HepG2 (cell line): ENCODE data around the gene ZNF322. TPM values are rescaled to one million over a fixed set of nuclear protein-coding genes. Genes with fewer than 3 reads are reported as not detected.

ENCODE experiments used
- DNMT3B ChIP-seq: conservative IDR thresholded peaks from 2 replicates; pipeline ENCODE4 v1.6.1; 2016; ENCODE audit warnings: missing biosample characterization, control low read depth
- HIVEP1 ChIP-seq: sonication (generic); formaldehyde crosslinking; IDR thresholded peaks from 2 replicates; pipeline ENCODE4 v1.4.0; 2020; ENCODE audit warnings: mild to moderate bottlenecking, missing genetic modification reagents
- HMG20A ChIP-seq: IDR thresholded peaks from 2 replicates; pipeline ENCODE4 v1.6.1; 2016; ENCODE audit warnings: borderline replicate concordance
- KDM5A ChIP-seq: fragments of 200-600 bp; sonication (generic); IDR thresholded peaks from 2 replicates; pipeline ENCODE4 v1.7.0; 2018; ENCODE audit warnings: antibody characterized with exemption, mild to moderate bottlenecking, low read length, borderline replicate concordance
- RORA ChIP-seq: sonication (generic); formaldehyde crosslinking; IDR thresholded peaks from 2 replicates; pipeline ENCODE4 v1.5.0; 2020; ENCODE audit warnings: mild to moderate bottlenecking, missing genetic modification reagents, moderate library complexity
- ZNF530 ChIP-seq: sonication (generic); formaldehyde crosslinking; IDR thresholded peaks from 2 replicates; pipeline ENCODE4 v1.5.0; 2020; ENCODE audit warnings: low read depth, mild to moderate bottlenecking, missing genetic modification reagents
- ZNF543 ChIP-seq: sonication (generic); formaldehyde crosslinking; IDR thresholded peaks from 2 replicates; pipeline ENCODE4 v1.4.0; 2020; ENCODE audit warnings: mild to moderate bottlenecking, missing genetic modification reagents
- ZNF577 ChIP-seq: sonication (generic); formaldehyde crosslinking; IDR thresholded peaks from 2 replicates; pipeline ENCODE4 v1.4.0; 2020; ENCODE audit warnings: mild to moderate bottlenecking, low read depth, missing genetic modification reagents, borderline replicate concordance
- ZNF652 ChIP-seq: IDR thresholded peaks from 2 replicates; pipeline ENCODE4 v1.6.1; 2016; ENCODE audit warnings: low read depth, borderline replicate concordance
- ZNF782 ChIP-seq: sonication (generic); formaldehyde crosslinking; IDR thresholded peaks from 2 replicates; pipeline ENCODE4 v1.4.0; 2020; ENCODE audit warnings: missing genetic modification reagents, mild to moderate bottlenecking, borderline replicate concordance
- polyA plus RNA-seq, 8 experiments: library from polyadenylated mRNA; depleted of rRNA in 3 of 8; stranded (reverse) in 7 of 8; unstranded in 1 of 8; fragments of >200 nt; fragmentation: Illumina TruSeq in 4 of 8; extraction: Trizol in 4 of 8; gene quantifications; 2 replicates each; pipeline versions ENCODE4 v1.2.1 to v1.2.3, GENCODE V29; 2011 to 2016; ENCODE audit warnings: low read depth in 4 of 8, missing spikeins in 1 of 8, mixed read lengths in 1 of 8; ENCODE audit not compliant: insufficient read depth in 1 of 8
- total RNA-seq, 5 experiments: library from RNA; depleted of rRNA; stranded (reverse); fragments of >200 nt; fragmentation: Illumina TruSeq; extraction: Trizol; gene quantifications; 2 replicates each; pipeline ENCODE4 v1.2.3, GENCODE V29; 2016; ENCODE audit warnings: low read depth in 1 of 5
- TF ChIP-seq, protein P1 (sequence below): sonication (generic); formaldehyde crosslinking; IDR thresholded peaks from 2 replicates; pipeline ENCODE4 v1.4.0; 2020; ENCODE audit warnings: missing genetic modification reagents
- TF ChIP-seq, protein P2 (sequence below): sonication (generic); formaldehyde crosslinking; IDR thresholded peaks from one replicate; pipeline ENCODE4 v1.5.1; 2020; ENCODE audit warnings: mild to moderate bottlenecking, missing genetic modification reagents; ENCODE audit errors: not compliant biosample characterization
- TF ChIP-seq, protein P3 (sequence below), 2 experiments: sonication (generic) in 1 of 2; formaldehyde crosslinking in 1 of 2; IDR thresholded peaks; 2 replicates each; pipeline versions ENCODE4 v1.4.0 to v1.6.1; 2018 to 2020; ENCODE audit warnings: missing genetic modification reagents in 2 of 2, borderline replicate concordance in 1 of 2, low read depth in 1 of 2, mild to moderate bottlenecking in 1 of 2, missing biosample characterization in 1 of 2

ZNF322 gene
- total and polyA plus RNA-seq, 2 of the 13 experiments (the other 11 are each of a cell fraction or from before 2014, with no cell fraction given) = 8.3 to 22.8 TPM

DNA sequence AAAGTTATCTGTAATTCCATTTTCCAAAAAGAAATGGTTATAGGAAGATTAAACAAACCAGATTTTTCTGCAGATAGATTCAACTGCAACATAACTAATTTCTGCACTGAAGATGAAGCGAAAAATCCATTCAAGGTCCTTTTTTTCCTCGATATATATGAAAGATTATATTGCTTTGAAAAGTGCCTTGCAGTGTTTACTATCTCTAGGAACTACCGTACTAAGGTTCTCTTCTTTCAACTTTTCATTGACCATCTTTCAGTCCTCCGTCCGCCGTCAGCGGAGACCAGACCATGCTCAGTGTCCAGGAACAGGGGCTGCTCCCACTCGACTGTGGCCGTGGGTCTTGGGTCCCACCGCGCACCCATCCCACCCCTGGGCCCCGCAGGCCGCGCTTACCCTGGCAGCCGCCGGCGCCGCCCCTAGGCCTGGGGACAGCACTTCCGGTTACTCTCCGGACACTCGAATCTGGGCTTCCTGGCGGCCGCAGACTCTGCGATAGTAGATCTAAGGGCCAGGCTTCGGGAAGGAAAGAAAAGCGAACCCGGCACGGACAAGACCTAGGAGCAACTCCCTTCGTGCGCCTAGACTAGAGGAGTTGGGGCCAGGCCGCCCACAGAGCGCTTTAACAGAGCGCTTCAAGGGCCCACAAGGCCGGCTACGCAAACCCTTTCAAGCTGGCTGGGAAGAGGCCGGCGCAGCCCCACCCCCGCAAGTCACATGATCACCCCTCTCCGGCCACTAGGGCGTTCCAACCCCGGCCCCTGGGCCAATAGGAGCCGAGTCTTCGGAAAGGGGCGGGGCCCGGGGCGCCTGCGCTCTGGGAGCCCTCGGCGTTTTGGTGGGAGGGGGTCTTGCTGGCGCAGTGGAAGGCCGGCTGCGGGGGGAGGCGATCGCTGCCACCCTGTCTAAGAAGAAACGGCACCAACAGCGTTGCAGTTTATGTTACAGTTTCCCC is at the start of gene ZNF322 (continued):
- peak; percentile 89 for TF ChIP-seq KDM5A
- no peak for TF ChIP-seq ZNF577 (CRISPR knock-in tag)
- TF ChIP-seq RORA = no peak
- TF ChIP-seq, protein P1, sequence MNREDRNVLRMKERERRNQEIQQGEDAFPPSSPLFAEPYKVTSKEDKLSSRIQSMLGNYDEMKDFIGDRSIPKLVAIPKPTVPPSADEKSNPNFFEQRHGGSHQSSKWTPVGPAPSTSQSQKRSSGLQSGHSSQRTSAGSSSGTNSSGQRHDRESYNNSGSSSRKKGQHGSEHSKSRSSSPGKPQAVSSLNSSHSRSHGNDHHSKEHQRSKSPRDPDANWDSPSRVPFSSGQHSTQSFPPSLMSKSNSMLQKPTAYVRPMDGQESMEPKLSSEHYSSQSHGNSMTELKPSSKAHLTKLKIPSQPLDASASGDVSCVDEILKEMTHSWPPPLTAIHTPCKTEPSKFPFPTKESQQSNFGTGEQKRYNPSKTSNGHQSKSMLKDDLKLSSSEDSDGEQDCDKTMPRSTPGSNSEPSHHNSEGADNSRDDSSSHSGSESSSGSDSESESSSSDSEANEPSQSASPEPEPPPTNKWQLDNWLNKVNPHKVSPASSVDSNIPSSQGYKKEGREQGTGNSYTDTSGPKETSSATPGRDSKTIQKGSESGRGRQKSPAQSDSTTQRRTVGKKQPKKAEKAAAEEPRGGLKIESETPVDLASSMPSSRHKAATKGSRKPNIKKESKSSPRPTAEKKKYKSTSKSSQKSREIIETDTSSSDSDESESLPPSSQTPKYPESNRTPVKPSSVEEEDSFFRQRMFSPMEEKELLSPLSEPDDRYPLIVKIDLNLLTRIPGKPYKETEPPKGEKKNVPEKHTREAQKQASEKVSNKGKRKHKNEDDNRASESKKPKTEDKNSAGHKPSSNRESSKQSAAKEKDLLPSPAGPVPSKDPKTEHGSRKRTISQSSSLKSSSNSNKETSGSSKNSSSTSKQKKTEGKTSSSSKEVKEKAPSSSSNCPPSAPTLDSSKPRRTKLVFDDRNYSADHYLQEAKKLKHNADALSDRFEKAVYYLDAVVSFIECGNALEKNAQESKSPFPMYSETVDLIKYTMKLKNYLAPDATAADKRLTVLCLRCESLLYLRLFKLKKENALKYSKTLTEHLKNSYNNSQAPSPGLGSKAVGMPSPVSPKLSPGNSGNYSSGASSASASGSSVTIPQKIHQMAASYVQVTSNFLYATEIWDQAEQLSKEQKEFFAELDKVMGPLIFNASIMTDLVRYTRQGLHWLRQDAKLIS (CRISPR knock-in tag) = no peak
- TF ChIP-seq HMG20A (CRISPR knock-in tag) = no peak
- TF ChIP-seq, protein P2, sequence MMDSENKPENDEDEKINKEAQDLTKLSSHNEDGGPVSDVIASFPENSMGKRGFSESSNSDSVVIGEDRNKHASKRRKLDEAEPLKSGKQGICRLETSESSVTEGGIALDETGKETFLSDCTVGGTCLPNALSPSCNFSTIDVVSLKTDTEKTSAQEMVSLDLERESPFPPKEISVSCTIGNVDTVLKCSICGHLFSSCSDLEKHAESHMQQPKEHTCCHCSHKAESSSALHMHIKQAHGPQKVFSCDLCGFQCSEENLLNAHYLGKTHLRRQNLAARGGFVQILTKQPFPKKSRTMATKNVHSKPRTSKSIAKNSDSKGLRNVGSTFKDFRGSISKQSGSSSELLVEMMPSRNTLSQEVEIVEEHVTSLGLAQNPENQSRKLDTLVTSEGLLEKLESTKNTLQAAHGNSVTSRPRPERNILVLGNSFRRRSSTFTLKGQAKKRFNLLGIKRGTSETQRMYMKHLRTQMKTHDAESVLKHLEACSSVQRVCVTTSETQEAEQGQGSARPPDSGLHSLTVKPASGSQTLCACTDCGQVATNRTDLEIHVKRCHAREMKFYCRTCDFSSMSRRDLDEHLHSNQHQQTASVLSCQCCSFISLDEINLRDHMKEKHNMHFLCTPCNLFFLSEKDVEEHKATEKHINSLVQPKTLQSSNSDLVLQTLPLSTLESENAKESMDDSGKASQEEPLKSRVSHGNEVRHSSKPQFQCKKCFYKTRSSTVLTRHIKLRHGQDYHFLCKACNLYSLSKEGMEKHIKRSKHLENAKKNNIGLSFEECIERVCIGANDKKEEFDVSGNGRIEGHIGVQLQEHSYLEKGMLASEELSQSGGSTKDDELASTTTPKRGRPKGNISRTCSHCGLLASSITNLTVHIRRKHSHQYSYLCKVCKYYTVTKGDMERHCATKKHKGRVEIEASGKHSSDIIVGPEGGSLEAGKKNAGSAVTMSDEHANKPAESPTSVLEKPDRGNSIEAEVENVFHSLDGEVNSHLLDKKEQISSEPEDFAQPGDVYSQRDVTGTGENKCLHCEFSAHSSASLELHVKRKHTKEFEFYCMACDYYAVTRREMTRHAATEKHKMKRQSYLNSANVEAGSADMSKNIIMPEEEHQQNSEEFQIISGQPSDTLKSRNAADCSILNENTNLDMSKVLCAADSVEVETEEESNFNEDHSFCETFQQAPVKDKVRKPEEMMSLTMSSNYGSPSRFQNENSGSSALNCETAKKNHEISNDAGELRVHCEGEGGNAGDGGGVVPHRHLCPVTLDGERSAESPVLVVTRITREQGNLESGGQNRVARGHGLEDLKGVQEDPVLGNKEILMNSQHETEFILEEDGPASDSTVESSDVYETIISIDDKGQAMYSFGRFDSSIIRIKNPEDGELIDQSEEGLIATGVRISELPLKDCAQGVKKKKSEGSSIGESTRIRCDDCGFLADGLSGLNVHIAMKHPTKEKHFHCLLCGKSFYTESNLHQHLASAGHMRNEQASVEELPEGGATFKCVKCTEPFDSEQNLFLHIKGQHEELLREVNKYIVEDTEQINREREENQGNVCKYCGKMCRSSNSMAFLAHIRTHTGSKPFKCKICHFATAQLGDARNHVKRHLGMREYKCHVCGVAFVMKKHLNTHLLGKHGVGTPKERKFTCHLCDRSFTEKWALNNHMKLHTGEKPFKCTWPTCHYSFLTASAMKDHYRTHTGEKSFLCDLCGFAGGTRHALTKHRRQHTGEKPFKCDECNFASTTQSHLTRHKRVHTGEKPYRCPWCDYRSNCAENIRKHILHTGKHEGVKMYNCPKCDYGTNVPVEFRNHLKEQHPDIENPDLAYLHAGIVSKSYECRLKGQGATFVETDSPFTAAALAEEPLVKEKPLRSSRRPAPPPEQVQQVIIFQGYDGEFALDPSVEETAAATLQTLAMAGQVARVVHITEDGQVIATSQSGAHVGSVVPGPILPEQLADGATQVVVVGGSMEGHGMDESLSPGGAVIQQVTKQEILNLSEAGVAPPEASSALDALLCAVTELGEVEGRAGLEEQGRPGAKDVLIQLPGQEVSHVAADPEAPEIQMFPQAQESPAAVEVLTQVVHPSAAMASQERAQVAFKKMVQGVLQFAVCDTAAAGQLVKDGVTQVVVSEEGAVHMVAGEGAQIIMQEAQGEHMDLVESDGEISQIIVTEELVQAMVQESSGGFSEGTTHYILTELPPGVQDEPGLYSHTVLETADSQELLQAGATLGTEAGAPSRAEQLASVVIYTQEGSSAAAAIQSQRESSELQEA (CRISPR knock-in tag) = peak; percentile 72
- peak; percentile 68; the same call in 1 of the 2 replicates for TF ChIP-seq ZNF543 (CRISPR knock-in tag)
- no peak; the same call in 1 of the 2 replicates for TF ChIP-seq ZNF652 (CRISPR knock-in tag)
- TF ChIP-seq ZNF782 (CRISPR knock-in tag) = 0 out of 2 replicates have a peak, but pooled peaks have one; percentile 4
- peak; percentile 39 for TF ChIP-seq HIVEP1
- TF ChIP-seq ZNF530 (CRISPR knock-in tag) = no peak
- TF ChIP-seq, protein P3, sequence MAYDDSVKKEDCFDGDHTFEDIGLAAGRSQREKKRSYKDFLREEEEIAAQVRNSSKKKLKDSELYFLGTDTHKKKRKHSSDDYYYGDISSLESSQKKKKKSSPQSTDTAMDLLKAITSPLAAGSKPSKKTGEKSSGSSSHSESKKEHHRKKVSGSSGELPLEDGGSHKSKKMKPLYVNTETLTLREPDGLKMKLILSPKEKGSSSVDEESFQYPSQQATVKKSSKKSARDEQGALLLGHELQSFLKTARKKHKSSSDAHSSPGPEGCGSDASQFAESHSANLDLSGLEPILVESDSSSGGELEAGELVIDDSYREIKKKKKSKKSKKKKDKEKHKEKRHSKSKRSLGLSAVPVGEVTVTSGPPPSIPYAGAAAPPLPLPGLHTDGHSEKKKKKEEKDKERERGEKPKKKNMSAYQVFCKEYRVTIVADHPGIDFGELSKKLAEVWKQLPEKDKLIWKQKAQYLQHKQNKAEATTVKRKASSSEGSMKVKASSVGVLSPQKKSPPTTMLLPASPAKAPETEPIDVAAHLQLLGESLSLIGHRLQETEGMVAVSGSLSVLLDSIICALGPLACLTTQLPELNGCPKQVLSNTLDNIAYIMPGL (CRISPR knock-in tag; IDR thresholded peaks at IDR 0.05; ENCODE audit: borderline replicate concordance in 1 of 2, low read depth in 1 of 2) = peak; percentile 84 to 89
- TF ChIP-seq DNMT3B (CRISPR knock-in tag) = no peak; the same call in 1 of the 2 replicates
